HCEC 1CT (cell line): ENCODE measurements around the gene ARMC7.
"Not testable (repeated sequence)": the region's sequence is repeated elsewhere in the genome, so short reads cannot be mapped to it uniquely, and the experiment has no call there.

Experiments
- DNase-seq: peaks from one replicate; pipeline ENCODE4 v3.0.0-alpha.2; 2017

Gene ARMC7

GRCh38 chr17:75130059-75130631, 20.4 kb downstream of the ARMC7 start:
- no peak for DNase-seq

- peak; percentile 29 for DNase-seq
Measured at GRCh38 chr17:75130632-75131277, 21.0 kb downstream of the ARMC7 start.

GRCh38 chr17:75131278-75132017, 21.7 kb downstream of the ARMC7 start, which contains the start of gene NT5C:
NT5C (minus strand) TSS chr17:75131742; CDS start chr17:75131707, 35 bp downstream.
- DNase-seq = peak; percentile 75

DNA sequence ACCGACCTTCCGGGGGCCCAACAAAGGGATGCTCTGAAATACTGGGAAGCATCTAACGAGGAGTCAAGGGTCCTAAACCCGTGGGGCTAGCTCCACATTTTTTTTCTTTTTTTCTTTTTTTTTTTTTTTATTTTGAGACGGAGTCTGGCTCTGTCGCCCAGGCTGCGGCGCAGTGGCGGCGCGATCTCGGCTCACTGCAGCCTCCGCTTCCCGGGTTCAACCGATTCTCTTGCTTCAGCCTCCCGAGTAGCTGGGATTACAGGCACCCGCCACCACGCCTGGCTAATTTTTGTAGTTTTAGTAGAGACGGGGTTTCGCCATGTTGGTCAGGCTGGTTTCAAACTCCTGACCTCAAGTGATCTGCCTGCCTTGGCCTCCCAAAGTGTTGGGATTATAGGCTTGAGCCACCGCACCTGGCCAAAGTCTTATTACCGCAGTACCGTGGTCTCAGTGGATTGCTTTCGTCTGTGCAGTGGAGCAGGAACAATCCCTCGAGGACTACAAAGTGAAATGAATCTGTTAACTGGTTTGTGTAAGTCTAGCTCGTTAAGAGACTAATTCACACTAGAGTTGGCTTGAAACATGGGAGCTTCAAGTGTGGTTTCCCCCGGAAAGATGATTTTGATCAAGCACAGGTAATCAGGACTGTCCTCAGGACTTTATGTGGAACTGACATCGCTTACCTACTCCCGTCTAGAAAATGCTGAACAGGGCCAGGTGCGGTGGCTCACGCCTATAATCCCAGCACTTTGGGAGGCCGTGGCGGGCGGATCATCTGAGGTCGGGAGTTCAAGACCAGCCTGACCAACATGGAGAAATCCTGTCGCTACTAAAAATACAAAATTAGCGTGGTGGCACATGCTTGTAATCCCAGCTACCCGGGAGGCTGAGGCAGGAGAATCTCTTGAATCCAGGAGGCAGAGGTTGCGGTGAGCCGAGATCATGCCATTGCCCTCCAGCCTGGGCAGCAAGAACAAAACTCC, 22.5 kb downstream of the ARMC7 start:
- not testable (repeated sequence) for DNase-seq

DNA sequence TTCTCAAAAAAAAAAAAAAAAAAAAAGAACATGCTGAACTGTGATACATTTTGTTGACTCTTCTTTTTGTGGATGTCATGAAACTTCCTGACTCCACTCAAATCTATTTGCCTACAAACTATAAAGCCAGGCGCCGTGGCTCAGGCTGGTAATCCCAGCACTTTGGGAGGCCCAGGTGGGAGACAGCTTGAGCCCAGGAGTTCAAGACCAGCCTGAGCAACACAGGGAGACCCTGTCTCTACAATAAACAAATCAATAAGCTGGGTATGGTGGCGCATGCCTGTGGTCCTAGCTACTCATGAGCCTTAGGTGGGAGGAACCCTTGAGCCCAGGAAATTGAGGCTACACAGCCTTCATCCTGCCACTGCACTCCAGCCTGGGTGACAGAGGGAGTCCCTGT, 23.2 kb downstream of the ARMC7 start:
- DNase-seq = no peak

DNA sequence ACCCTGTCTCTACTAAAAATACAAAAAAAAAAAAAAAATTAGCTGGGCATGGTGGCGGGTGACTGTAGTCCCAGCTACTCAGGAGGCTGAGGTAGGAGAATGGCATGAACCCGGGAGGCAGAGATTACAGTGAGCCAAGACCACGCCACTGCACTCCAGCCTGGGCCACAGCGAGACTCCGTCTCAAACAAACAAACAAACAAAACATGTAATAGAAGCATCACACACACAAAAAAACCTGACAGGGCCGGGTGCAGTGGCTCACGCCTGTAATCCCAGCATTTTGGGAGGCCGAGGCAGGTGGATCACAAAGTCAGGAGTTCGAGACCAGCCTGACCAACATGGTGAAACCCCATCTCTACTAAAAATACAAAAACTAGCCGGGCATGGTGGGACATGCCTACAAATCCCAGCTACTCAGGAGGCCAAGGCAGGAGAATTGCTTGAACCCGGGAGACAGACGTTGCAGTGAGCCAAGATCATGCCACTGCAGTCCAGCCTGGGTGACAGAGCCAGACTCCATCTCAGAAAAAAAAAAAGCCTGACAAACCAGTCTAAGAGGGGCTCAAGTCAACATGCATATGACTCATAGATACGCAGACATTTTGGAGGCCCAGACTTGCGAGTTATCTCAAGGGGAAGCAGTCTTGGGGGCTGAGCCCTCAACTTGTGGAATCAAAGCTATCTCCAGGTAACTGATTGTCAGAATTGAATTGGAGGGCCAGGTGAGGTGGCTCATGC, 24.0 kb downstream of the ARMC7 start:
- DNase-seq = not testable (repeated sequence)

- DNase-seq = no peak
Measured at GRCh38 chr17:75135452-75135851, 25.7 kb downstream of the ARMC7 start.

DNA sequence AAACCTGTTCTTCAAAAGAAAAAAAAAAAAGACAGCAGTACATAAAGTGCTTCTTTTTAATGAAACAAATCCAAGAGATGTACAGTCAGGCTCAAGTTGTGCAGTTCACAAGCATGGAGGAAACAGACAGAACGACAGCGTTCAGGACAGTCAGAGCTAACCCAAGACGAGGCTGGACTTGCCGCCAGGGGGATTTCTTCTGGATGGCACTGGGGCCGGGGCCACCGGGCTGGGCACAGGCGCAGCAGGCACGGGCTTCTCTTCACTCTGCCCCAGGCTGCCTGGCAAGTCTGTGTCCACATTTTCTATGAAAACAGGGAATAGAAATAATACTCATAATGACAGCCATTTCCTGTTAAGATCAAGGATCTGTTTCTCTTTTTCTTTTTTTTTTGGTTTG, 26.2 kb downstream of the ARMC7 start:
- DNase-seq = no peak

DNA sequence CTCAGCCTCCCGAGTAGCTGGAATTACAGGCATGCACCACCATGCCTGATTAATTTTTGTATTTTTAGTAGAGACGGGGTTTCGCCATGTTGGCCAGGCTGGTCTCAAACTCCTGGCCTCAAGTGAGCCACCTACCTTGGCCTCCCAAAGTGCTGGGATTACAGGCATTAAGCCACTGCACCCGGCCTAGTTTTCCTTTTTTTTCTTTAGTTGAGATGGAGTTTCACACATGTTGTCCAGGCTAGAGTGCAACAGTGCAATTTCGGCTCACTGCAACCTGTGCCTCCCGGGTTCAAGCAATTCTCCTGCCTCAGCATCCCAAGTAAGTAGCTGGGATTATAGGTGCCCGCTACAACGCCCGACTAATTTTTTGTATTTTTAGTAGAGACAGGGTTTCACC, 28.0 kb downstream of the ARMC7 start:
- DNase-seq = not testable (repeated sequence)

- no peak for DNase-seq
Measured at GRCh38 chr17:75138519-75138918, 28.8 kb downstream of the ARMC7 start.

DNA sequence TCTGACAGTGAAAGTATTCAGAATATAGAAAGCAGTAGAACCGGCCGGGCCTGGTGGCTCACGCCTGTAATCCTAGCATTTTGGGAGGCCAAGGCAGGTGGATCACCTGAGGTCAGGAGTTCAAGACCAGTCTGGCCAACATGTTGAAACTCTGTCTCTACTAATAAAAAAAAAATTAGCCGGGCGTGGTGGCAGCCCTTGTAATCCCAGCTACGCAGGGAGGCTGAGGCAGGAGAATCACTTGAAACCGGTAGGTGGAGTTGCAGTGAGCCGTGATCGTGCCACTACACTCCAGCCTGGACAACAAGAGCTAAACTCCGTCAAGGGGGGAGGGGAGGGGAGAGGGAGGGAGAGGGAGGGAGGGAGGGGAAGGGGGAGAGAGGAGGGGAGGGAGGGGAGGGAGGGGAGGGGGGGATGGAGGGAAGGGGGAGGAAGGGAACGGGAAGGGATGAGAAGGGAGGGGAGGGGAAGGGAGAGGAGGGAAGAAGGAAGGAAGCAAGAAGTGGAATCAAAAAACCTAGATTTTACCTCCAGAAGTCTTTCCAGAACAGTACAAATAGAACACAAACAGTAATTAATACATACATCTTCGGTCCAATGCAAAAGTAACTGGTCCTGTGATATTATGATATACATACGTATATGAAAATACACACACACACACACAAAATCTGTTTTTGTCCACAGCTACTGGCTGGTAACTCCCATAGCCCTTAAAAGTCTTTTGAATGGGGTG, 32.6 kb downstream of the ARMC7 start:
- no peak for DNase-seq

- no peak for DNase-seq
Measured at GRCh38 chr17:75144816-75145512, 35.2 kb downstream of the ARMC7 start.

- peak; percentile 19 for DNase-seq
Measured at GRCh38 chr17:75146592-75146991, 36.8 kb downstream of the ARMC7 start.

DNA sequence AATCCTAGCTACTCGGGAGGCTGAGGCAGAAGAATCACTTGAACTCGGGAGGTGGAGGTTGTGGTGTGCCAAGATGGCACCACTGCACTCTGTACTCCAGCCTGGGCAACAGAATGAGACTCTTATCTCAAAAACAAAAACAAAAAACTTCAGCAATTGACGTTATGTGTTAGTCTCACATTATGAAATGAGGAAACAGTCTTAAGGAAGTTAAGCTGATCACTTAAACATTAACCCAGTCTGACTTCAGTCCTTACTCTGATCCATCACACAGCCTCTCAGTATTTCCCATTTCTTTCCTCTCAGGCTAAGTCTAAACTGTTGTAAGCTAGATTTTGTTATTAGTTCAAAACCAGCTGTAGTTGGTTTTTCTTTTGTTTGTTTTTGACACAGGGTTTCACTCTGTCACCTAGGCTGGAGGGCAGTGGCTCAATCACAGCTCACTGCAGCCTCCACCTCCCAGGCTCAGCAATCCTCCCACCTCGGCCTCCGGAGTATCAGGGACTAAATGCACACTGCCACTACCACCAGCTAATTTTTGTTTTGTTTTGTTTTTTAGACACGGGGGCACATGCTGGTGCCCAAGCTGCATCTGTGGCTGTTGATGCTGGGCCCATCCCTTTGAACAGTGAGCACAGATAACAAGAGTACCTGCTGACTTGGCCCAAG, 38.2 kb downstream of the ARMC7 start:
- no peak for DNase-seq

- no peak for DNase-seq
Measured at GRCh38 chr17:75151930-75152329, 42.2 kb downstream of the ARMC7 start.

DNA sequence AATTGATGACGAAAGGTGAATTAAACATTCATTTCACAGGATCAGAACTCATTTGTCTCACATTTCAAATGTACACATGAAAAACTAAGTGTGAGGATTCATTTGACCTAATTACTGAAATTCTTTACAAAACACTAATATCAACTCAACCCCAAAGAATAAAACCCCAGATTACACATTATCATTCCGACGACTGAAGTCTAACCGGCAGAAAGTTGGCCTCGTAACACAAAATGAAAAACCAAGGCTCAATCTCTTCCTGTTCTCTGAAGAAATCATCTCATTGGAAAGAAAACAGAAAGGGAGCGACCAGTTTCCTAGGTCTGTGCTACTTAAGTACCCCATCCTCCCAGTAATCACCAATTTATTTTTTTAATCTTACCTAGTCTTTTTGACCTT, 42.8 kb downstream of the ARMC7 start:
- no peak for DNase-seq

- DNase-seq = peak; percentile 35
Measured at GRCh38 chr17:75152922-75153779, 43.4 kb downstream of the ARMC7 start.

DNA sequence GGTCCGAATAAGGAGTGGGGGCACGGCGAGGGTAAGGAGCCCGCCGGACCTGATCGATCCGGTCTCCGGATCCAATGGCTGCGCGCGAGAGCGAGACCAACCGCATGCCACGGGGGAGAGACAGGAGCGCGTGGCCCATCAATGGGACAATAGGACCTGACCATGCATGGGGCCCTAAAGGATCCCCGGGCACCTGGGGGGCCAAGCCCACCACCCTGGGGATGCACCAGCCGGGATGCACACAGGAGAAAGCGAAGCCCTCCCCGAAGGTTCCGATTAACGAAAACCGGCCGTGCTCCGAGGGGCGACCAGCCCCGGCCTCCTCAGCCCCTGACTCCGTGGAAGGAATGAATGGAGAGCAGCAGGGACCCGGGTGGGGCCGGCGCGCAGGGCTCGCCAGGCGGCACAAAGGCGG, 44.0 kb downstream of the ARMC7 start:
- peak; percentile 13 for DNase-seq
